ENCODE measurements around the gene CENPX. TPM values are rescaled to one million over a fixed set of nuclear protein-coding genes. Genes with fewer than 3 reads are reported as not detected.

CENPX gene
- total and polyA plus RNA-seq, 2 donors (not counting 3 experiments of a cell fraction or from before 2014, with no cell fraction given): 56.2 to 67.2 TPM

DNA sequence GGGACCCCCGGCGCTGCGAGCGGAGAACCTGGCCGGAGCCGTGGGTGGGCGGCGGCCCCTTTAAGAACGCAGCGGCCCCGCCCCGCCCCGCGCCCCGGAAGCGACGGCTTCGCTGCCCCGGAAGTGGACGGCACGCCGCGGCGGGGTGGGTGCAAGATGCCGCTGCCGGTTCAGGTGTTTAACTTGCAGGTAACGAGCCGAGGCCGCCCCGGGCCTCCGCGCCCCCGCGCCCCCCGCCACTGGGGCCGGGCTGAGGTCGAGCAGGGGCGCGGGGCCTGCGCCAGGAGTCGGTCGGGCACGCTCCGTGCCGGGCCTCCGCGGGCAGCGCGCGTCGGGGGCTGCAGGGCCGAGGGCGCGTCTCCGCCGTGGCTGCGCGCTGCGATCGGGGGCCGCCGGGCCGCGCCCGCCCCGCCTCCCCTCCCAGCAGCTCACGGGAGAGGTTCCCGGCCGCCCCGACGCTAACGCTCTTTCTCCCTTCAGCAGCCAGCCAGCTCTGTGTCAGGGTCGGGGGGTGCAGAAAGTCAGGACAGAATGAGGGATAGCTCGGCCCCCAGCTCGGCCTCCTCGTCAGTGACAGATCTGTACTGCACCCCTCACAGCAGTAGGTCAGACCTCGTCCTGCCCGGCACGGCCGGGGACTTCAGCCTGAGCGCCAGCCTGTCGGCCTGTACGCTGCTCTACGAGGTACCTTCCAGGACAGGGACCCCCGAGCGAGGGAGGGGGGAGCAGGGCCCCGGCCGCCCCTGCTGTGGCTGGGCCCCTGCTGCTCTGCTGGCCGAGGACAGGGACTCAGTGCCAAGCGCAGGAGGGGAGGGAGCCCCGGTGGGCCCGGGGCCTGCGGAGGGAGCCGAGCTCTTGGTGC lies 29.3 kb upstream of the CENPX start, which contains the start of the genes GPS1 and RFNG:
GPS1 (plus strand) TSS at position 123 of the 862 bp plus-strand sequence; CDS start at position 157, 34 bp downstream.
RFNG (minus strand) TSS at position 36 of the 862 bp plus-strand sequence. CDS start 45 bp downstream, outside the sequence.
- Histone ChIP-seq H3K27me3 (ENCODE audit: control insufficient read depth in 2 of 2, insufficient read depth in 2 of 2, low read length in 2 of 2) (no peaks in the 10 kb centered on the region), H2AFZ (ENCODE audit: low read depth, low read length) (peak within 1 kb of the TSS; percentile 54), H3K4me3 (replicated peaks in 1 of 3; ENCODE audit: insufficient read depth in 1 of 3, low read depth in 1 of 3, low read length in 3 of 3) (peak within 1 kb of the TSS; percentile 65 to 89 (median 76)), H3K4me1 (ENCODE audit: control insufficient read depth, extremely low read depth, insufficient read depth, low read length) (peaks cover 11% of the 10 kb centered on the region), H3K9me3 (replicated peaks; ENCODE audit: control insufficient read depth, insufficient read depth, low read length) (no peaks in the 10 kb centered on the region), H3K9ac (replicated peaks; ENCODE audit: extremely low read depth, insufficient read depth, low read length) (peak within 1 kb of the TSS; percentile 61), H3K4me2 (ENCODE audit: insufficient read depth, low read length) (peak within 1 kb of the TSS; percentile 78), H3K9me1 (replicated peaks; ENCODE audit: control insufficient read depth, extremely low read depth, insufficient read depth, low read length) (no peaks in the 10 kb centered on the region), H3K79me2 (ENCODE audit: control insufficient read depth, insufficient read depth, low read length) (peaks cover 11% of the 10 kb centered on the region), H3K36me3 (ENCODE audit: control insufficient read depth in 2 of 2, extremely low read depth in 1 of 2, insufficient read depth in 2 of 2, low read length in 2 of 2) (peaks cover 12 to 31% of the 10 kb centered on the region in 2 experiments), H4K20me1 (replicated peaks; ENCODE audit: control insufficient read depth, extremely low read depth, insufficient read depth, low read length) (no peaks in the 10 kb centered on the region), H3K27ac (ENCODE audit: insufficient read depth, low read depth, low read length) (no peak within 1 kb of the TSS)
- TSS peak; percentile 18 for BruUV-seq (replicated peaks)
- FAIRE-seq (peak; percentile 63), DNase-seq (ENCODE audit: low read depth, low spot score) (peak; percentile 33)
- dilution Hi-C loops (cut with MboI; ENCODE audit: extremely low pct_ligation_motif_present, low sequenced_read_pairs) (no loop called here), intact Hi-C loops (cut with micrococcal nuclease) (loop anchor here (2.0 kb wide), 1 partner anchor 15 kb away; the partner anchor contains the start of gene DCXR)
- TF ChIP-seq POLR2AphosphoS5 (IDR thresholded peaks at IDR 0.05; ENCODE audit: insufficient read depth, low read depth, low read length) (peak; percentile 44), POLR2A (IDR thresholded peaks at IDR 0.05; ENCODE audit: low read depth, low read length) (no peak), JUN (IDR thresholded peaks at IDR 0.05; ENCODE audit: borderline replicate concordance, insufficient read depth, insufficient read length, low read depth) (no peak)
- CTCF ChIA-PET: interaction anchor here (1.0 to 3.8 kb wide), 3 partner anchors 14 to 92 kb away, joined by 5 to 19 read pairs (median 18); partner anchors contain the start of genes DCXR and RAC3
- POLR2A ChIA-PET: no interaction called here

DNA sequence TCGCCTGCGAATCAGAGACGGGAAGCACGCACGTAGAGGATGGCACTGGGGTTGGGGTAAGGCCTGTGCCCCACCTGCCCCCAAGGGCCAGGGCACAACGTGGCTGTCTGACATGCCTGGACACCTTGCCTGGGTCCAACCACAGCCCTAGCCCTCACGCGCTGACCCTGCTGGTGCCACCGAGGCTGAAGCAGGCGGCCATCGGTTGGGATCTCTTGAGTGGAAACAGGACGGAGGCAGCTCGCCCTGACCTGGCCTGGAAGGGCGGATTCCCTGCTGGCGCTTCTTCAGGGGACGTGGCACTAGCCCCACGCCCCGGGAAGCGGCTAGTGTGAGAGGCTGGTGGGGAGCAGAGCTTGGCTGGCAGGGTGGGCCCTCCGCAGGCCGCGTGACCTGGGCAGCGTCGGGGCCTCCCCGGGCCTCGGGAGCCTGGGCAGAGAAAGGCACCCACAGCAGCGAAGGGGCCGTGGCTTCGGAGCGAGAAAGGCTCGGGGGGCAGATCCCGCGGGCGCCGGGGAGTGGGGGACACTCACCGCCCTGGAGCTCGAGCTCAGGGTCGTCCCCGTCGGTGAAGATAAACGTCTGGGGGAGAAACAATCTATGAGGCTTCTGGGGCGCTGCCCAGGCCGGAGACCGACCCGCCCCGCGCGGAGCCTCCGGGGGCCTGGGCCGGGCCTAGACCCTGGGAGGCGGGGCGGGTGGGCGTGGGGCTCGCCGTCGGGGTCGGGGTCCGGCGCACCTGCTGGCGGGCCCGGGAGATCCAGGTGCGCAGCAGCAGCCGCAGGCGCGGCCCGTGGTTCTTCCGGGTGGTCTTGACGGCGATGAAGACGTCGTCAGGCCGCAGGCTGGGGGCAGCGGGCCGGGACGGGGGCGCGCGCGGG lies 28.3 kb upstream of the CENPX start:
- Histone ChIP-seq H3K9ac (replicated peaks; ENCODE audit: extremely low read depth, insufficient read depth, low read length) (no peak overlapping the region), H3K9me1 (replicated peaks; ENCODE audit: control insufficient read depth, extremely low read depth, insufficient read depth, low read length) (no peaks in the 10 kb centered on the region), H3K36me3 (ENCODE audit: control insufficient read depth in 2 of 2, extremely low read depth in 1 of 2, insufficient read depth in 2 of 2, low read length in 2 of 2) (peaks cover 7 to 23% of the 10 kb centered on the region in 2 experiments), H2AFZ (ENCODE audit: low read depth, low read length) (peak overlapping the region; percentile 19), H3K27me3 (ENCODE audit: control insufficient read depth in 2 of 2, insufficient read depth in 2 of 2, low read length in 2 of 2) (no peaks in the 10 kb centered on the region), H3K79me2 (ENCODE audit: control insufficient read depth, insufficient read depth, low read length) (peaks cover 11% of the 10 kb centered on the region), H3K9me3 (replicated peaks; ENCODE audit: control insufficient read depth, insufficient read depth, low read length) (no peaks in the 10 kb centered on the region), H3K4me2 (ENCODE audit: insufficient read depth, low read length) (peak overlapping the region; percentile 30), H4K20me1 (replicated peaks; ENCODE audit: control insufficient read depth, extremely low read depth, insufficient read depth, low read length) (no peaks in the 10 kb centered on the region), H3K27ac (ENCODE audit: insufficient read depth, low read depth, low read length) (no peak overlapping the region), H3K4me3 (replicated peaks in 1 of 3; ENCODE audit: insufficient read depth in 1 of 3, low read depth in 1 of 3, low read length in 3 of 3) (peak overlapping the region; percentile 16 to 76 (median 36)), H3K4me1 (ENCODE audit: control insufficient read depth, extremely low read depth, insufficient read depth, low read length) (peaks cover 11% of the 10 kb centered on the region)
- intact Hi-C loops (cut with micrococcal nuclease): no loop called here
- TSS peak; percentile 46 for BruUV-seq (replicated peaks)
- dilution Hi-C loops (cut with MboI; ENCODE audit: extremely low pct_ligation_motif_present, low sequenced_read_pairs): no loop called here
- TF ChIP-seq GATA2 (IDR thresholded peaks at IDR 0.05; ENCODE audit: insufficient read depth, insufficient read length, low read depth, low read length): no peak
- TF ChIP-seq FOS (IDR thresholded peaks at IDR 0.05; ENCODE audit: borderline replicate concordance, insufficient read depth, low read length): no peak
- TF ChIP-seq JUN (IDR thresholded peaks at IDR 0.05; ENCODE audit: borderline replicate concordance, insufficient read depth, insufficient read length, low read depth): no peak
- TF ChIP-seq POLR2AphosphoS5 (IDR thresholded peaks at IDR 0.05; ENCODE audit: insufficient read depth, low read depth, low read length): no peak
- TF ChIP-seq, protein P1, sequence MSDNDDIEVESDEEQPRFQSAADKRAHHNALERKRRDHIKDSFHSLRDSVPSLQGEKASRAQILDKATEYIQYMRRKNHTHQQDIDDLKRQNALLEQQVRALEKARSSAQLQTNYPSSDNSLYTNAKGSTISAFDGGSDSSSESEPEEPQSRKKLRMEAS (IDR thresholded peaks at IDR 0.05; ENCODE audit: insufficient read depth, insufficient read length): no peak
- TF ChIP-seq, protein P2, sequence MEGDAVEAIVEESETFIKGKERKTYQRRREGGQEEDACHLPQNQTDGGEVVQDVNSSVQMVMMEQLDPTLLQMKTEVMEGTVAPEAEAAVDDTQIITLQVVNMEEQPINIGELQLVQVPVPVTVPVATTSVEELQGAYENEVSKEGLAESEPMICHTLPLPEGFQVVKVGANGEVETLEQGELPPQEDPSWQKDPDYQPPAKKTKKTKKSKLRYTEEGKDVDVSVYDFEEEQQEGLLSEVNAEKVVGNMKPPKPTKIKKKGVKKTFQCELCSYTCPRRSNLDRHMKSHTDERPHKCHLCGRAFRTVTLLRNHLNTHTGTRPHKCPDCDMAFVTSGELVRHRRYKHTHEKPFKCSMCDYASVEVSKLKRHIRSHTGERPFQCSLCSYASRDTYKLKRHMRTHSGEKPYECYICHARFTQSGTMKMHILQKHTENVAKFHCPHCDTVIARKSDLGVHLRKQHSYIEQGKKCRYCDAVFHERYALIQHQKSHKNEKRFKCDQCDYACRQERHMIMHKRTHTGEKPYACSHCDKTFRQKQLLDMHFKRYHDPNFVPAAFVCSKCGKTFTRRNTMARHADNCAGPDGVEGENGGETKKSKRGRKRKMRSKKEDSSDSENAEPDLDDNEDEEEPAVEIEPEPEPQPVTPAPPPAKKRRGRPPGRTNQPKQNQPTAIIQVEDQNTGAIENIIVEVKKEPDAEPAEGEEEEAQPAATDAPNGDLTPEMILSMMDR (IDR thresholded peaks at IDR 0.05; ENCODE audit: extremely low read depth in 1 of 2, insufficient read depth in 1 of 2, low read depth in 1 of 2, low read length in 2 of 2): no peak
- no peak for TF ChIP-seq MYC (IDR thresholded peaks at IDR 0.05; ENCODE audit: low read depth, low read length)
- TF ChIP-seq EZH2 (IDR thresholded peaks at IDR 0.05; ENCODE audit: borderline replicate concordance, low read depth, low read length, severe bottlenecking): no peak
- TF ChIP-seq POLR2A (IDR thresholded peaks at IDR 0.05; ENCODE audit: low read depth, low read length): no peak
- ChIA-PET POLR2A (no interaction called here), CTCF (interaction anchor here (0.8 to 3.8 kb wide), 4 partner anchors 13 to 56 kb away, joined by 3 to 19 read pairs (median 12); partner anchors contain the start of genes DCXR and RAC3)
- FAIRE-seq: no peak
- no peak for DNase-seq (ENCODE audit: low read depth, low spot score)
